ENCODE results near the gene AKAP6. TPM values are rescaled to one million over a fixed set of nuclear protein-coding genes. Genes with fewer than 3 reads are reported as not detected.

Gene AKAP6
- total and polyA plus RNA-seq, 9 donors = 25.4 to 87.1 (median 59.6) TPM

GRCh38 chr14:32621585-32621984 is 292.5 kb downstream of the AKAP6 start:
- H3K4me1 ChIP-seq (ENCODE audit: control insufficient read depth, insufficient read depth, low read length) = no peaks in the 10 kb centered on the region
- no peak for DNase-seq
- no peaks in the 10 kb centered on the region for H3K9me3 ChIP-seq (replicated peaks; ENCODE audit: control insufficient read depth, low read depth, low read length)
- H3K27me3 ChIP-seq (ENCODE audit: control insufficient read depth, insufficient read depth, low read length) = no peaks in the 10 kb centered on the region
- H3K27ac ChIP-seq (ENCODE audit: low read length) = no peak overlapping the region
- no peaks in the 10 kb centered on the region for H3K36me3 ChIP-seq (ENCODE audit: control insufficient read depth, insufficient read depth, low read length)
- WGBS (ENCODE audit: insufficient coverage) = 100% methylated on average over 1 of the region's 1 CpG
- no peak overlapping the region for H3K4me3 ChIP-seq (ENCODE audit: low read length)

GRCh38 chr14:32622742-32623141 is 293.6 kb downstream of the AKAP6 start:
- no peaks in the 10 kb centered on the region for H3K9me3 ChIP-seq (replicated peaks; ENCODE audit: control insufficient read depth, low read depth, low read length)
- no peak overlapping the region for H3K4me3 ChIP-seq (ENCODE audit: low read length)
- DNase-seq = no peak
- H3K27me3 ChIP-seq (ENCODE audit: control insufficient read depth, insufficient read depth, low read length) = no peaks in the 10 kb centered on the region
- H3K27ac ChIP-seq (ENCODE audit: low read length) = no peak overlapping the region
- no peaks in the 10 kb centered on the region for H3K4me1 ChIP-seq (ENCODE audit: control insufficient read depth, insufficient read depth, low read length)
- 76% methylated on average over 2 of the region's 3 CpGs for WGBS (ENCODE audit: insufficient coverage)
- H3K36me3 ChIP-seq (ENCODE audit: control insufficient read depth, insufficient read depth, low read length) = no peaks in the 10 kb centered on the region

- no peak for DNase-seq
- 78% methylated on average over 3 of the region's 4 CpGs for WGBS (ENCODE audit: insufficient coverage)
- Histone ChIP-seq H3K9me3 (replicated peaks; ENCODE audit: control insufficient read depth, low read depth, low read length) (no peaks in the 10 kb centered on the region), H3K27ac (ENCODE audit: low read length) (no peak overlapping the region), H3K4me1 (ENCODE audit: control insufficient read depth, insufficient read depth, low read length) (no peaks in the 10 kb centered on the region), H3K27me3 (ENCODE audit: control insufficient read depth, insufficient read depth, low read length) (no peaks in the 10 kb centered on the region), H3K4me3 (ENCODE audit: low read length) (no peak overlapping the region), H3K36me3 (ENCODE audit: control insufficient read depth, insufficient read depth, low read length) (no peaks in the 10 kb centered on the region)
These were observed 294.4 kb downstream of the AKAP6 start for GRCh38 chr14:32623300-32624093.

DNA sequence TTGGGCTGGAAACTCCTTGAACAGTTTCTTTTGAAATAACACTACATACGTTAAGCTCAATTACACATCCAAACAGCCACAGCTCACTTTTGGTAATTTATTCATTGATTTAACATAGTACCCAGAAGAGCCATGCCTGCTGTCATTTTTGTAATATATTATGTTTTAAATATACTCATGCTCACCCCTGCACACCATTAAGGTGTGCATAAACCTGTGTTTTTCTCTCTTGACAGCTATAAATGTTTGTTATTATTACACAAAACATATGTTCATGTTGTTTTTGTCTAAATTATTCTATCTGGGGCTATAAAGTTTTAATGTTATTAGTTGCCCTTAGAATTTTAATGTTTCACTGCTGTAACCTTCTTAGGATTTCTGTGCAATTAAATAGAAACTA is 296.1 kb downstream of the AKAP6 start:
- Histone ChIP-seq H3K4me1 (ENCODE audit: control insufficient read depth, insufficient read depth, low read length) (no peaks in the 10 kb centered on the region), H3K4me3 (ENCODE audit: low read length) (no peak overlapping the region), H3K27me3 (ENCODE audit: control insufficient read depth, insufficient read depth, low read length) (no peaks in the 10 kb centered on the region), H3K36me3 (ENCODE audit: control insufficient read depth, insufficient read depth, low read length) (no peaks in the 10 kb centered on the region), H3K27ac (ENCODE audit: low read length) (no peak overlapping the region), H3K9me3 (replicated peaks; ENCODE audit: control insufficient read depth, low read depth, low read length) (no peaks in the 10 kb centered on the region)
- WGBS (ENCODE audit: insufficient coverage) = no CpG with 5 or more reads among the region's 1 CpG
- DNase-seq = no peak

- no peaks in the 10 kb centered on the region for H3K9me3 ChIP-seq (replicated peaks; ENCODE audit: control insufficient read depth, low read depth, low read length)
- no CpG with 5 or more reads among the region's 4 CpGs for WGBS (ENCODE audit: insufficient coverage)
- H3K27ac ChIP-seq (ENCODE audit: low read length) = no peak overlapping the region
- no peak overlapping the region for H3K4me3 ChIP-seq (ENCODE audit: low read length)
- H3K36me3 ChIP-seq (ENCODE audit: control insufficient read depth, insufficient read depth, low read length) = no peaks in the 10 kb centered on the region
- no peaks in the 10 kb centered on the region for H3K27me3 ChIP-seq (ENCODE audit: control insufficient read depth, insufficient read depth, low read length)
- no peak for DNase-seq
- H3K4me1 ChIP-seq (ENCODE audit: control insufficient read depth, insufficient read depth, low read length) = no peaks in the 10 kb centered on the region
These were observed 298.6 kb downstream of the AKAP6 start for GRCh38 chr14:32627545-32628298.

DNA sequence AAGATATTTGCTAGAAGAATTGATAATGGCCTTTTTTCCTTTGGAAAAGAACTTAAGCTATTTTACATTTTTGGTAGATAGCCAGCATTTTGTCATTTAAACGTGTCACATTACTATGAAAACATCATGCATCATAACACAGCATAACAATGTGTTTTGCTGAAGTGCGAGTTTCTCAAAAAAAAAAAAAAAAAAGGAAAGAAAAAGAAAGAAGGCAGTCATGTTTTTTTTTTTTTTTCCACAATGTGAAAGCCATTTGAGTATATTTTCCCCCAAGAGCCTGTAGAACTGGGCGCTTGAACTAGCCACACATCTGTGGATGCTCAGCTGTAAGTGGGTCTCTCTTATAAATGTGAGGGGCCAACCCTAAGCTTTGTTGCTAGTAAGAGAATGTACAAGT is 300.1 kb downstream of the AKAP6 start:
- Histone ChIP-seq H3K36me3 (ENCODE audit: control insufficient read depth, insufficient read depth, low read length) (peaks cover 4% of the 10 kb centered on the region), H3K4me1 (ENCODE audit: control insufficient read depth, insufficient read depth, low read length) (no peaks in the 10 kb centered on the region), H3K4me3 (ENCODE audit: low read length) (no peak overlapping the region), H3K9me3 (replicated peaks; ENCODE audit: control insufficient read depth, low read depth, low read length) (no peaks in the 10 kb centered on the region), H3K27me3 (ENCODE audit: control insufficient read depth, insufficient read depth, low read length) (no peaks in the 10 kb centered on the region), H3K27ac (ENCODE audit: low read length) (peak overlapping the region; percentile 67)
- peak; percentile 56 for DNase-seq
- 67% methylated on average over 1 of the region's 3 CpGs for WGBS (ENCODE audit: insufficient coverage)

- H3K27me3 ChIP-seq (ENCODE audit: control insufficient read depth, insufficient read depth, low read length) = no peaks in the 10 kb centered on the region
- no peaks in the 10 kb centered on the region for H3K4me1 ChIP-seq (ENCODE audit: control insufficient read depth, insufficient read depth, low read length)
- no peaks in the 10 kb centered on the region for H3K9me3 ChIP-seq (replicated peaks; ENCODE audit: control insufficient read depth, low read depth, low read length)
- H3K4me3 ChIP-seq (ENCODE audit: low read length) = no peak overlapping the region
- H3K36me3 ChIP-seq (ENCODE audit: control insufficient read depth, insufficient read depth, low read length) = peaks cover 4% of the 10 kb centered on the region
- DNase-seq = no peak
- no peak overlapping the region for H3K27ac ChIP-seq (ENCODE audit: low read length)
These were observed 301.6 kb downstream of the AKAP6 start for GRCh38 chr14:32630701-32631100.

DNA sequence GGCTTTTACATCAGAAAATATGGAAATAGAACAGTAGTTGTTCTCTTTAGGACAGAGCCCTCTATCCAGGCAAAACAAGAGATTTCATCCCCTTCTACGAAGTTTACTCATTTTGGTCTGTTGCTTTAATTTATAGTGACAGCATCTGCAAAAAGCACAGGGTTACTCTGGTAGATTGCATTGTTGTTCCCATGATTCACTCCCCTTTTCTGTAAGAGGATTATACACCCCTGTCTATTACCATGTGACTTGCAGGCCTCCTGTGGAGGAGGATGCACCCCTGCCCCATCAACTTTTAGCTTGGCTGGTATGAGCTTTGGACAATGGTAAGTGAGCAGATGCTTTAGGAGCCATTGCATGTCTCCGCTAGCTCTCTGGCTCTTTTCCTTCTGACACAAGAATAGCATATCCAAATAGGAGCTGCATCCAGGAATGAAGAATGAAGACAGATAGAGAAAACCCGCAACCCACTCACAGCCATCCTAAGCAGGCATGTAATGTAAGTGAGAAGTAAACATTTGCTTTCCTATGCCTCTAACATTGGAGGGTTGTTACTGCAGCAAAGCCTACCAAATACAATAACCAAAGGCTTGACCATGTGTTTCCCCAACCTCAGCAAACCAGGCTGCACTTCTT is 304.2 kb downstream of the AKAP6 start:
- Histone ChIP-seq H3K4me3 (ENCODE audit: low read length) (no peak overlapping the region), H3K27me3 (ENCODE audit: control insufficient read depth, insufficient read depth, low read length) (no peaks in the 10 kb centered on the region), H3K9me3 (replicated peaks; ENCODE audit: control insufficient read depth, low read depth, low read length) (no peaks in the 10 kb centered on the region), H3K4me1 (ENCODE audit: control insufficient read depth, insufficient read depth, low read length) (no peaks in the 10 kb centered on the region), H3K27ac (ENCODE audit: low read length) (no peak overlapping the region), H3K36me3 (ENCODE audit: control insufficient read depth, insufficient read depth, low read length) (peaks cover 4% of the 10 kb centered on the region)
- no peak for DNase-seq
- no CpG with 5 or more reads among the region's 3 CpGs for WGBS (ENCODE audit: insufficient coverage)

DNA sequence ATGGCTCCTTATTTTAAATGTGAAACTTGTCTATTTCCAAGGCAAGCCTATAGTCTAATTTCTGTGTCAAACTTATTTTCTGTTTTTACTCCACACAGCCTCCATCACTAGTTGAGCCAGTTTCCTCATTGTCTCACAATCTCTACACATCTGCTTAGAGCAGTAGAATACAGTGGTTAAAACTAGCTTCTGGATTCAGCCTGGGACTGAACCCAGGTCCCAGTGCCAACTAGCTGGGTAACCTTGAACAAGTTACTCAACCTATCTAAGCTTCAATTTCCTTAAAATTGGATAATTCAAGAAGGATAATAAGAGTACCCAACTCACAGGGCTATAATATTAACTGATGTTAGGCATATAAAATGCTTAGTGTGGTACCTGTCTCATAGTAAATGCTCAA is 304.8 kb downstream of the AKAP6 start:
- H3K27ac ChIP-seq (ENCODE audit: low read length) = no peak overlapping the region
- no peaks in the 10 kb centered on the region for H3K27me3 ChIP-seq (ENCODE audit: control insufficient read depth, insufficient read depth, low read length)
- no peaks in the 10 kb centered on the region for H3K9me3 ChIP-seq (replicated peaks; ENCODE audit: control insufficient read depth, low read depth, low read length)
- no peaks in the 10 kb centered on the region for H3K4me1 ChIP-seq (ENCODE audit: control insufficient read depth, insufficient read depth, low read length)
- no peak for DNase-seq
- no peak overlapping the region for H3K4me3 ChIP-seq (ENCODE audit: low read length)
- H3K36me3 ChIP-seq (ENCODE audit: control insufficient read depth, insufficient read depth, low read length) = peaks cover 4% of the 10 kb centered on the region

GRCh38 chr14:32635061-32635719 is 306.1 kb downstream of the AKAP6 start:
- H3K36me3 ChIP-seq (ENCODE audit: control insufficient read depth, insufficient read depth, low read length) = peaks cover 4% of the 10 kb centered on the region
- H3K4me1 ChIP-seq (ENCODE audit: control insufficient read depth, insufficient read depth, low read length) = no peaks in the 10 kb centered on the region
- no peaks in the 10 kb centered on the region for H3K27me3 ChIP-seq (ENCODE audit: control insufficient read depth, insufficient read depth, low read length)
- no peak overlapping the region for H3K4me3 ChIP-seq (ENCODE audit: low read length)
- H3K9me3 ChIP-seq (replicated peaks; ENCODE audit: control insufficient read depth, low read depth, low read length) = no peaks in the 10 kb centered on the region
- WGBS (ENCODE audit: insufficient coverage) = no CpG with 5 or more reads among the region's 2 CpGs
- DNase-seq = peak; percentile 95
- peak overlapping the region; percentile 83 for H3K27ac ChIP-seq (ENCODE audit: low read length)

All from muscle of leg (tissue), 11 donors.